Large intestine (tissue), 3 donors: ENCODE measurements around the gene ZFAND2A. TPM values are rescaled to one million over a fixed set of nuclear protein-coding genes. Genes with fewer than 3 reads are reported as not detected.
"Not testable (repeated sequence)": the region's sequence is repeated elsewhere in the genome, so short reads cannot be mapped to it uniquely, and the experiment has no call there.

Experiments used
- DNase-seq, 2 donors: peaks; one replicate each; pipeline versions ENCODE4 v3.0.0 to v3.0.0-alpha.2; 2013
- H3K27ac ChIP-seq: one replicate; pipeline ENCODE4 v1.5.1; 2013; ENCODE audit warnings: low read length
- H3K27me3 ChIP-seq: 2 replicates; pipeline ENCODE4 v1.6.1; 2013; ENCODE audit warnings: low read length; ENCODE audit not compliant: control insufficient read depth, insufficient read depth
- H3K36me3 ChIP-seq: 2 replicates; pipeline ENCODE4 v1.6.1; 2013; ENCODE audit warnings: low read length; ENCODE audit not compliant: control insufficient read depth, insufficient read depth
- H3K4me1 ChIP-seq: one replicate; pipeline ENCODE4 v1.6.1; 2013; ENCODE audit warnings: low read length; ENCODE audit not compliant: control insufficient read depth, insufficient read depth
- H3K4me3 ChIP-seq: one replicate; pipeline ENCODE4 v1.5.1; 2013; ENCODE audit warnings: low read length
- H3K9me3 ChIP-seq: one replicate; pipeline ENCODE4 v1.6.1; 2013; ENCODE audit warnings: mild to moderate bottlenecking, low read depth, low read length, moderate library complexity; ENCODE audit not compliant: control insufficient read depth
- WGBS: methylation state at CpG from one replicate; pipeline ENCODE4 v1.1.5; 2013; ENCODE audit warnings: low lambda C conversion rate; ENCODE audit not compliant: insufficient coverage; 5-methylcytosine and 5-hydroxymethylcytosine counted together
- polyA plus RNA-seq: library from polyadenylated mRNA; unstranded; fragments of 120-200 nt; gene quantifications from one replicate; pipeline ENCODE4 v1.2.1, GENCODE V29; 2013

Gene ZFAND2A
- polyA plus RNA-seq, 1 donor = 20.2 TPM

DNA sequence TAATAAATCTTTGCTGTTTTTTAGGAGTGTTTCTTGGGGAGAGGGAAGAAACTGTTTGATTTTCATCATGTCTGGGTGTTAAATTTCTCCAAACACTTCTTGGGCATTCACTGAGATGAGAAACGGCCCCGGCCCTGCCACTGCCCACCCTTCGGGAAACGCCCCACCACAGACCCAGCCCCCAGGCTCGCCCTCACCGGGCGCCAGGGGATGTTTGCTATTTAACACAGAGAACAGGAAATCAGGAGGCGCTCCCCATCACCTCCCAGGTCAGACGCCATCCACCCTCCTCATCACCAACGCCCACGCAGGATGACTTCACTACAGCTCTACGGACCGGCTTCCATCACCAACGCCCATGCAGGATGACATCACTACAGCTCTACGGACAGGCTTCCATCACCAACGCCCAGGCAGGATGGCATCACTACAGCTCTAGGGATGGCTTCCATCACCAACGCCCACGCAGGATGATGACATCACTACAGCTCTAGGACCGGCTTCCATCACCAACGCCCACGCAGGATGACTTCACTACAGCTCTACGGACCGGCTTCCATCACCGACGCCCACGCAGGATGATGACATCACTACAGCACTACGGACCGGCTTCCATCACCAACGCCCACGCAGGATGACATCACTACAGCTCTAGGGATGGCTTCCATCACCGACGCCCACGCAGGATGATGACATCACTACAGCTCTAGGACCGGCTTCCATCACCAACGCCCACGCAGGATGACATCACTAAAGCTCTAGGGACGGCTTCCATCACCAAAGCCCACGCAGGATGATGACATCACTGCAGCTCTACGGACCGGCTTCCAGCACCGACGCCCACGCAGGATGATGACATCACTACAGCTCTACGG is 44.6 kb downstream of the ZFAND2A start:
- H3K4me3 ChIP-seq, H3K36me3 ChIP-seq, DNase-seq, H3K4me1 ChIP-seq, H3K27ac ChIP-seq, H3K9me3 ChIP-seq, H3K27me3 ChIP-seq: not testable (repeated sequence)
- WGBS = no CpG with 5 or more reads among the region's 44 CpGs

DNA sequence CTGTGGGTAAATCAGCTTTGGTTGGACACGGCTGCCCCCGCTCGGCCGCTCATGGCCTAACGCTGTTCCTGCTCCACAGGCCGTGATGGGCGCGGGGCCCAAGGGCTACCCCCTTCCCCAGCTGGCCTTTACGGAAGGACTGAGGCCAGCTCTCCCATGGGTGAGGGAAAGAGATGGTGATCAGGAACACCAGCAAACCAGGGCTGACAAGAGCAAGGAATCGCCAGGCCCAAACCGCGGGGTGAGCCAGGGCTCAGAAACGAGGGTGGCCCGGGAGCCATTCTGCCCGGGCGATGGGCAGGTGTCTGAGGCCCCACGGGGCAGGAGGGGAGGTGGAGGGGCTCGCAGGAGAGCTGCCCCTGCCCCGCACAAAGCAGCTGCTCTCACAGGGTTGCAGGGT is 45.5 kb downstream of the ZFAND2A start:
- Histone ChIP-seq H3K4me1 (no peaks in the 10 kb centered on the region), H3K4me3 (no peak overlapping the region), H3K27ac (no peak overlapping the region), H3K9me3 (no peaks in the 10 kb centered on the region), H3K36me3 (peaks cover 3% of the 10 kb centered on the region), H3K27me3 (no peaks in the 10 kb centered on the region)
- WGBS = no CpG with 5 or more reads among the region's 19 CpGs
- no peak for DNase-seq

DNA sequence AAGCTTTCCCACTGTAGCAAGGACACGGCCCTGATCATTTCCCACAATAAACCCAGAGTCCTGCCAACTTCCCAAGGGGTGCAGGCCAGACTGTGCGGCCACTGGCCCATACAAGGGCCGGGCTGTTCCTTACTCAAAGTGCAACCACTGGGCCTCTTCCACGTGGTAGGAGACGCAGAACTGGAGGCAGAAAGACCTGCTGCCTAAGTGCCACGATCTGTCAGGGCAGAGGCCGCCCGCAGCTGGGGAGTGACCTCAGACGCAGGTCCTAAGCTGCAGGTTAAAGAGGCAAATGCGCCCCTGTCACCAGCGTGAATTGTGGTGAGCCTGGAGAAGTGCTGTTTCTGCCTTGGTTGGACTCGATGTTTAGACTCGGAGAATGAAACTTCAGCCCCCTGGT is 45.9 kb downstream of the ZFAND2A start:
- Histone ChIP-seq H3K9me3 (no peaks in the 10 kb centered on the region), H3K4me1 (no peaks in the 10 kb centered on the region), H3K36me3 (peaks cover 3% of the 10 kb centered on the region), H3K27ac (no peak overlapping the region), H3K4me3 (no peak overlapping the region), H3K27me3 (no peaks in the 10 kb centered on the region)
- no peak for DNase-seq
- no CpG with 5 or more reads among the region's 13 CpGs for WGBS

DNA sequence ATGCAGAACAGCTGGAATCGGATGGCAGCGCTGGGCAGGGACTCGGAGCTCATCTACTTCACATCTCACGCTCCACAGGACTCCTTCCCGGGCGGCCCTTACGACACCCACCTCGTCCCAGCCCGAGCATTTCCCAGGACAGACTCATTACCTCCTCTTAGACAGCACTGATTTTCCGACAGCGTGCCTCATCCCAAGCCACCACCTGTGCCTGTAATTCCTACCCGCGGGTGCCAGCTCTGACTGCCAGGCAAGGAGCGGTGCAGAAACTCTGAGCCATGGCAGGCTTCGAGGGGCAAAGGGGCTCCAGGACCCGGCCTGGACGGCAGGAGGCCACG is 46.5 kb downstream of the ZFAND2A start:
- Histone ChIP-seq H3K36me3 (peaks cover 3% of the 10 kb centered on the region), H3K9me3 (no peaks in the 10 kb centered on the region), H3K27me3 (no peaks in the 10 kb centered on the region), H3K4me3 (no peak overlapping the region), H3K27ac (no peak overlapping the region), H3K4me1 (no peaks in the 10 kb centered on the region)
- no CpG with 5 or more reads among the region's 18 CpGs for WGBS
- DNase-seq = no peak

DNA sequence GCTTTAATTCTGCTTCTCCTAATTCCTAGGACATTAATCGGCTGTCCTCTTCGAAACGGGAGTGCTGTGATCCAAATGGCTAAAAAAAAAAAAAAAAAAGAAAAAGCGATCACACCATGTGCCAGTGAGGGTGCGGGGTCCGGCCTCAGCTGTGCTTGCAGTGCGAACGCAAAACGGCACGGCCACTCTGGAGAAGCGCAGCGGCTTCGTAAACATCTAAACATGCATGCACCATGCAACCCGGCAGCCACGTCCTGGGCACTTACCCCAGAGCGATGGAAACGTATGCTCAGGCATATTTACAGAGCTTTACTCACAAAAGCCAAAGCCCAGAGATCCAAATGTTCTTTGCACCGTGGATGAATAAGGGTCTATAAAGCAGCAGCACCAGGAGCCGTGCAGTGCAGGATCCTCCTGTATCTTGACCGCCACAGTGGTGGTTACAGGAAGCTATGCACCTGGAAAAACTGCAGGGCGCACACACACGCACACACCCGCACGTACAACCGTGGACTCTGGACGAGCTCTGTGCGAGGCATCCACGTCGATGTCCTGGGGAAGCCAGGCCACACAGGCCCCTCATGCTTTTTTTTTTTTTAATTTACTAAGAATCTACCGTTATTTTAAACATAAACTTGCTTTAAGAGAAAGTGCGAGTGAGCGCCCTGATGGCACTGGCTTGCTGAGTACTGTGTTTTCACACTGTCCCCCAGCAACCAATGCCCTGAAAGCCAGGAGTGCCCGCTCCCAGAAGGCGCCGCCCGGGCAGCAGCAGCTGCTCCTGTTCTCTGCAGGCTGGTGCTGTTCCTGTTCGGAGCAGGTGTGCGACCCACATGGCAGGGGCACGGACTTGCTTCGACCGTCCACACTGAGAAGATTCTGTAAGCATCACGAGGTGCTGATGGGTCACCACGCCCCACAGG is 47.1 kb downstream of the ZFAND2A start:
- Histone ChIP-seq H3K4me1 (no peaks in the 10 kb centered on the region), H3K27me3 (no peaks in the 10 kb centered on the region), H3K27ac (no peak overlapping the region), H3K4me3 (no peak overlapping the region), H3K36me3 (peaks cover 3% of the 10 kb centered on the region), H3K9me3 (no peaks in the 10 kb centered on the region)
- 85% methylated on average over 3 of the region's 43 CpGs for WGBS
- no peak for DNase-seq

DNA sequence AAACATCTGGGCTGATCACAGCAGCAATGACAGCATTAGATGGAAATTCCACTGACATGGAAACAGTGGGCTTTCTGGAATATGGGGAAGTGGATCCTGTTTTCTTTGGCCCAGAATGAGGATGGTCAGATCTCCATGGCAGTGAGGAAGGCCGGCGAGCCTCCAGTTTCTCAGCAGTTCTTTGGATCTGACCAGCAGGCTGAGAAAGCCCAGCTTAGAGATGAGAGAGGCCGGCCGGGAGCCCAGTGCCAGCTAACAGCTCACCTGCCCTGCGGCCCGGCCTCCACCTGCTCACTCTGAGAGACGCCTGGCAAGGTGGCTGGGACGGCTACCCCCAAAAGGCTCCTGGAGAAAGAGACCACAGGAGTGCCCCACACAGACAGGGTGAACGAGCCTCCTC is 47.9 kb downstream of the ZFAND2A start:
- Histone ChIP-seq H3K4me3 (no peak overlapping the region), H3K27me3 (no peaks in the 10 kb centered on the region), H3K36me3 (peaks cover 3% of the 10 kb centered on the region), H3K4me1 (no peaks in the 10 kb centered on the region), H3K27ac (no peak overlapping the region), H3K9me3 (no peaks in the 10 kb centered on the region)
- WGBS = no CpG with 5 or more reads among the region's 9 CpGs
- DNase-seq = no peak

DNA sequence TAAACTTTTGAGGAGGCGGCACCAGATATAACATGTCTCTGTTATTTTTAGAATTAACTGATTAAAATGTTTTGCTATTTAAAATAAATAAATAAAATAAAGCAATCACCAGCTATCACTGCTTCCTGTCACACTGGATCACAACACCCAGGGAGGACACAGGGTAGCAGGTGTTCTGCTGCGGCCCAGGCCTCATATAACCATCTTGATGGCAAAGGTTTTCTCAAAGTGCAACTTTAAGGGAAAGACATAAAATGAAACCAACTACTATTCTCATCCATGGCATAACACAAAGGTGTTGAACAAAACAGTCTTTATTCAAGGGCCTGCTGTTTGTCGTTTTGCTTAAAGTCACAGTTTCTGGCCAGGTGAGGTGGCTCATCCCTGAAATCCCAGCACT is 48.8 kb downstream of the ZFAND2A start:
- no peak for DNase-seq
- no peaks in the 10 kb centered on the region for H3K4me1 ChIP-seq
- WGBS = no CpG with 5 or more reads among the region's 3 CpGs

DNA sequence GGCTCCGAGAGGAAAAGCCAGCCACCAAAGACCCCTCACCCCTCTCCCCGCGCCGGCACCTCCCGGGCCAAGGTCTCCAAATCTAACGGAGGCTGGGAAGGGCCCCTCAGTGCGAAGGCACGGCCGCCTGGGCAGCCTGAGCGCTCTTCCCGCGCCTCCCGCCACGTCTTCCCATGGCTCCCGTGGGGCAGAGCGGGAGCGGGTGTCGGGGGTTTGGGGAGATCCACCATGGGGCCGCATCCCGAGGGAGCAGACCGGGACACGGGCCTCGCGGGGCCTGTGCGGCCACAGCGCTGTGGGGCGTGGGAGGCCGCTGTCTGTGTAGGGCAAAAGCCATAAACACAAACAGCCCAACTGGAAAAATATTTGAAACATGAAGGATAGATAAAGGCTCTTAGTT is 49.6 kb downstream of the ZFAND2A start:
- Histone ChIP-seq H3K27ac (no peak overlapping the region), H3K27me3 (no peaks in the 10 kb centered on the region), H3K9me3 (no peaks in the 10 kb centered on the region), H3K4me1 (no peaks in the 10 kb centered on the region), H3K36me3 (peaks cover 3% of the 10 kb centered on the region), H3K4me3 (no peak overlapping the region)
- no CpG with 5 or more reads among the region's 28 CpGs for WGBS
- no peak for DNase-seq

More for the DNA sequence above, 48.8 kb downstream of the ZFAND2A start:
- Histone ChIP-seq H3K36me3 (peaks cover 3% of the 10 kb centered on the region), H3K27ac (no peak overlapping the region), H3K9me3 (no peaks in the 10 kb centered on the region), H3K27me3 (no peaks in the 10 kb centered on the region), H3K4me3 (no peak overlapping the region)

DNA sequence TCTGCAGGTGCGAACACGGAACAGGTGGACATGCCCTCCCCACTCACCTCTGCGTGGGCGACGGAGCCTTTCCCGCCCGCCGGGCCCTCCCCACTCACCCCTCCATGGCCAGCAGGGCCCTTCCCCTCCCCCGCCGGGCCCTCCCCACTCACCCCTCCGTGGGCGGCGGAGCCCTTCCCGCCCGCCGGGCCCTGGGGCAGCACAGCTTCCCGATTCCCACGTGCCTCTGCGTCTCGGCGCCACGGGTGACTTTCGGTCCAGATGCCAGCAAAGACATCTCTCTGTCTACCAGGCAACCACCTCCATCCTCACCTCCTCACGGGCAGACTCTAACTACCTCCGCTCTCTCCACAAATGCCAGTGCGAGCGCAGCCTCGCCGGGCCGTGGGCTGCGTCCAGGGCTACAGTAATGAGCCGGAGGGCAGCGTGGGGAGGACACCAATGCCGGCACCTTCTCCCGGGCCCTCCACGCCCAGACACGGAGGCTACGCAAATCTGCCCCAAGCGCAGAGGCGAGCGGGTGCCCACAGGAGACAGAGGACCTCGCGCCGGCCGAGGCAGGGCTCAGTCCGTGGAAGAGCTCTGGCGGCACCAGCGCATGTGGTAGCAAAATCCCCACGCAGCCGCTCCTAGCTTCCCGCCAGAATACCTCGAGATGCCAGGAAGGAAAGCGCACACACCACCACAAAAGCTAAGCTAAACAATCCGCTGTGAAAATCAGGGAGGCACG is 50.2 kb downstream of the ZFAND2A start:
- Histone ChIP-seq H3K27ac (no peak overlapping the region), H3K27me3 (no peaks in the 10 kb centered on the region), H3K4me3 (no peak overlapping the region), H3K9me3 (no peaks in the 10 kb centered on the region), H3K4me1 (no peaks in the 10 kb centered on the region), H3K36me3 (peaks cover 3% of the 10 kb centered on the region)
- WGBS = 100% methylated on average over 6 of the region's 55 CpGs
- no peak for DNase-seq

DNA sequence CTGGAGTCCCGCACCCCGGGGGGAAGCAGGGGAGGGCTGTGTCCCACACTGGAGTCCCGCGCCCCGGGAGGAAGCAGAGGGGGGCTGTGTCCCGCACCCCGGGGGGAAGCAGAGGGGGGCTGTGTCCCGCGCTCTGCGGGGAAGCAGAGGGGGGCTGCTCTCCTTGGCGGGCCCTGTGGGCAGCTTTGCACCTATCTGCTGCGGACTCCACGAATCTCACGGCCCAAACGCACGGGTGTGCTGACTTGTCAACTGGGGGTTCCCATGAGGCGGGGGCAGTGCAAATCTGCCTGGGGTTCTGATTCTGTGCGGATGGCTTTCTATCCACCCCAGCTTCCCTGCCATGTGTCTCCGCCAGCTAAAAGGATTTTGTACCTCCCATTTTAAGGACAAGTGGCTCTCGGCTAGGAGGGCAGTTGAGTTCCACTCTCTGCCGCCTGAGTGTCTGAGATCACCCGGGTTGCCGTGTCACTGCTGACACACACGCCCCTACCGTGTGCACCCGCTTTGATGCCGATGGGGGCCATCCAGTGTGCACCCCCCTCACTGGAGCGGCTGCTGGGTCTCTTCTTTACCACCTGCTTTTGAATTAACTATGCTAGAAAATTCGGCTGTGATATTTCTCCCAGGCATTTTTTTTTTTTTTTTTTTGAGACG is 51.6 kb downstream of the ZFAND2A start:
- Histone ChIP-seq H3K27ac (no peak overlapping the region), H3K27me3 (no peaks in the 10 kb centered on the region), H3K4me1 (no peaks in the 10 kb centered on the region), H3K9me3 (no peaks in the 10 kb centered on the region), H3K36me3 (peaks cover 2% of the 10 kb centered on the region), H3K4me3 (no peak overlapping the region)
- WGBS = 100% methylated on average over 1 of the region's 30 CpGs
- no peak for DNase-seq
